UCSD-AML1 (cell line): ENCODE results near the gene SNX13.
"Not testable (repeated sequence)": the region's sequence is repeated elsewhere in the genome, so short reads cannot be mapped to it uniquely, and the experiment has no call there.

Experiments used
- DNase-seq: peaks from one replicate; lab custom pipeline; 2025; ENCODE audit not compliant: unreplicated experiment; lab: John Stamatoyannopoulos, UW

The SNX13 gene

DNA sequence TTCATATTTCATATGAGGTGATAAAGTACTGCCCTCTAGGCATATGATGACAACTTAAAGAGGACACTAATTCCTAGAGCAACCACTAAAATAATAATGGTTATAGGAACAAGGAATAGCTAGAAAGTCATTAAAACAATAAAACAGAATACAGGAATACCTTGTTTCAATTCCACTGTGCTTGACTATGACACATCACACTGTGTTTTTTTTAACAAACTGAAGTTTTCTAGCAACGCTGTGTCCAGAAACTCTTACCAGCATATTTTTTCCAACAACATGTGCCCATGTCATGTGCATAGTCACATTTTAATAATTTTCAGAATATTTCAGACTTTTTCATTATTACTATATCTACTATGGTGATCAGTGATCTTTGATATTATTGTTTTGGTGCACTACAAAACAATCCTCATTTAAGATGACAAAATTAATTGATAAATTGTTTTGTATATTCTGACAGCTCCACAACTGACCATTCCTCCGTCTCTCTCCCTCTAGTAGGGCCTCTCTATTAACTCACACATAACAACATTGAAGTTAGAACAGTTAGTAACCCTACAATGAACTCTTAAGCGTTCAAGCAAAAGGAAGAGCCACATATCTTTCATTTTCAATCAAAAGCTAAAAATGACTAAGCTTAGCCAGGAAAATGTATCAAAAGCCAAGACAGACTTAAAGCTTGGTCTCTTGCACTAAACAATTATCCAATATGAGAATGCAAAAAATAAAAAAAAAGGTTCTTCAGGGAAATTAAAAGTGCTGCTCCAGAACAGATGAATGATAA, 85.8 kb downstream of the SNX13 start:
- no peak for DNase-seq

DNA sequence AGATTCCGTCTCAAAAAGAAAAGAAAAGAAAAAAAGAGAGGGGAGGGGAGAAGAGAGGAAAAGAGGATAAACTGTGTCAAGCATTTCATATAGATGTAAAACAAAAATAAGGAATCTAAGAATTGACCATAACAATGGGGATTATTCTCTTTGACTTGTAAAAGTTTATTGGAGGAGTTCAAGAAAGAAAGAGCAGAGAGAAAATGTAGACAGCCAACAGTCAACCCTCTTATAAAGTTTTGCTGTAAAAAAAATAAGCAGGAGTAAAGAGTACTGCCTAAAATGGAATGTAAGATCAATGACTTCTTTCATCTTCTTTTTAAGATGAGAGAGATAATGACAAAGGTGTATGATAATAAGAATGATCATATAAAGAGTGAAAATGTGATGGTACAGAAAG, 87.9 kb downstream of the SNX13 start:
- no peak for DNase-seq

DNA sequence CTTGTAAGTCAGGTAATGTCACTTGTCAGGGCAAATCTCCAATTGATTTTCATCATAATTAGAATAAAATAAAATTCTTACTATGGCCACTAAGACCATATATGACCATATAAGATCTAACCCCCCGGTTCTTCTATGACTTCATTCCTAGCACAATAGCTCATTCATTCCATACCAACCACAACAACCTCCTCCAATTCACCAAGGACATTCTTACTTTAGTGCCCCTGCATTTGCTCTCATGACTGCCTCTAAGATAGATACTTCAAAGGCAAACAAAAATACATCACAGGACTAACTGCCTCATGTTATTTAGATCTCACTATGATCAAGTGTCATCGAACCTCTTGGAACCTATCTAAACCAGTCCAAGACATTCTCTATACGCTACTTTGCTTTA, 90.8 kb downstream of the SNX13 start:
- no peak for DNase-seq

DNA sequence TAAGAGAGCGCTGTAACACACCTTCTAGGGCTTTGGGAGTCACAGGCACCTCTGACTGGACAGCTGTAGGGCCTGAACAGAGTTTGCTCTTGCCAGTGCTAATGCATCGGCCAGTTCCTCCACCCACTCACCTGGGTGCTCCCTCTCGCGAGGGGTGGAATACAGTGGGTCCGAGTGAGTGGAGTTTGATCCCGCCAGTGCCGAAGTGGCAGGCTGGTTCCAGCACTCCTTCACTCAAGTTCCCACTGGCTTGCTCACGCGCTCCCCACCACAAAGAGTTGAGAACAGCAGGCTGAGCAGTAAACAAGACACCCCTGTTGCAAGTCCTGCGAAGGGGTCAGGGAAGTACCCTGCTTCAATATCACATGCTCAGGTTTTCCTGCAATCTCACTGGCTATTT, 91.8 kb downstream of the SNX13 start:
- DNase-seq, result no peak

DNA sequence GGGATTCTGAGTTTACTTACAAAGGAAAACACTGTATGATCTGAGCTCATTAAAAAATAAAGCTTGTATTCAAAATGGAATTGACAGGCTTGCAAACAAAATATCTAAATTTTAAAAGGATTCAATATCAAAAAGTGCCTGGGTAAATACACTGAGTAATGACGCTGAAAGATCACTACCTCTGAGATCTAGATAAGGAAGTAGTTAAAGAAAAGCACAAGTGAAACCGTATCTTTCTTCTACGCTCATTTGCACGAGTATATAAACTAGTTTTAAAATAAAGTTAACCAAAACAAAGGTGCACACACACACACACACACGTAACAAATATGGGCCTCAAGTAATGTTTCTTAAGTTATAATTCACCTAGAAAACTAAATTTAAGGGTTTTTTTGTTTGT, 93.4 kb downstream of the SNX13 start:
- no peak for DNase-seq

DNA sequence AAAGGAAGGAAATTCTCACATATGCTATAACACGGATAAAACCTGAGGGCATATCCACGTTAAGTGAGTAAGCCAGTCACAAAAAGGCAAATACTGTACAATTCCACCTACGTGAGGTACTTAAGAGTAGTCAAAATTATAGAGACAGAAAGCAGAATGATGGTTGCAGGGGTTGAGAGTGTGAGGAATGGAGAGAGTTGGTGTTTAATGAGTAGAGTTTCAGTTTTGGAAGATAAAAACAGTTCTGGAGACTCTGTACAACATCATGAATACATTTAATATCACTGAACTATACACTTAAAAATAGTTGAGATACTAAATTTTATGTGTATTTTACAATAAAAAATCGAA, 95.1 kb downstream of the SNX13 start:
- no peak for DNase-seq

DNA sequence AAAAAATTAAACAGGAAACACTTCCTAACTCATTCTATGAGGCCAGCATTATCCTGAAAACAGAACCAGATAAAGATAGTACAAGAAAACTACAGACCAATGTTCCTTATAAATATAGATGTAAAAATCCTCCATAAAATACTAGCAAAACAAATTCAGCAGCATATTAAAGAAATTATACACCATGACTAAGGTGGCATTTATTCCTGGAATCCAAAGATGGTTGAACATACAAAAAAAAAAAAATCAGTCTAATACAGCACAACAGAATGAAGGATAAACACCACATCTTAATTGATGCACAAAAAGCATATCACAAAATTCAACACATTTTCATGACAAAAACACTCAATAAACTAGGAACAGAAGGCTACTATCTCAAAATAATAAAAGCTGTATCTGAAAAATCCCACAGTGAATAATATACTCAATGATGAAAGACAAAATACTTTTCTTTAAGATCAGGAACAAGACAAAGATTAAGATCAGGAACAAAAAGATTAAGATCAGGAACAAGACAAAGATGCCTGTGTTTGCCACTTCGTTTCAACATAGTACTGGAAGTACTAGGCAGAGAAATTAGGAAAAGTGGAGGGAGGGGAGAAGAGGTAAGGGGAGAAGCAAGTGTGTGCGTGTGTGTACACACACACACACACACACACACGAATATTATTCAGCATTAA, 95.6 kb downstream of the SNX13 start:
- no peak for DNase-seq

DNA sequence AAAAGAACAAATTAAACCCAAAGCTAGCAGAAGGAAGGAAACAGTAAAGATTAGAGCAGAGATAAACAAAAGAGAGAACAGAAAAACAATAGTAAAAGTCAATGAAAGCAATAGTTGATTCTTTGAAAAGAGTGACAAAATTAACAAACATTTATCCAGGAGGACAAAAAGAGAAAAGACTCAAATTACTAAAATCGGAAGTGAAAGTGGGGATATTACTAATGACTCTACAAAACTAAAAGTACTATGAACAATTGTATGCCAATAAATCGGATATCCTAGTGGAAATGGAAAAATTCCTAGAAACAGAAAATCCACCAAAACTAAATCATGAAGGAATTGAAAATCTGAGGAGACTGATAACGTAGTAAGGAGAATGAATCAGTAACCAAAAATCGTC, 96.3 kb downstream of the SNX13 start:
- no peak for DNase-seq

DNA sequence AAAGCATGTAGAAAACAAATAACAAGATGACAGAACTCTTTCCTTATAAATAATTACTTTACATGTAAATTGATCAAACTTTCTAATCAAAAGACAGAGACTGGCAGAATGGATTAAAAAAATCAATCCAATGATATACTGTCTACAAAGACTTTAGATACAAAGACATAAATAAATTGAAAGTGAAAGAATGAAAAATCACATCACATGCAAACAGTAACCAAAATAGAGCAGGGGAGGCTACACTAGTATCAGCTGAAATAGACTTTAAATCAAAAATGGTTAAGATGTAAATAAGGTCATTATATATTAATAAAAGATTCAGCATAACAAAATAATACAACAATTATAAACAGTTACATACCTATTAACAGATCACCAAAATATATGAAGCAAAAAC, 97.3 kb downstream of the SNX13 start:
- no peak for DNase-seq

DNA sequence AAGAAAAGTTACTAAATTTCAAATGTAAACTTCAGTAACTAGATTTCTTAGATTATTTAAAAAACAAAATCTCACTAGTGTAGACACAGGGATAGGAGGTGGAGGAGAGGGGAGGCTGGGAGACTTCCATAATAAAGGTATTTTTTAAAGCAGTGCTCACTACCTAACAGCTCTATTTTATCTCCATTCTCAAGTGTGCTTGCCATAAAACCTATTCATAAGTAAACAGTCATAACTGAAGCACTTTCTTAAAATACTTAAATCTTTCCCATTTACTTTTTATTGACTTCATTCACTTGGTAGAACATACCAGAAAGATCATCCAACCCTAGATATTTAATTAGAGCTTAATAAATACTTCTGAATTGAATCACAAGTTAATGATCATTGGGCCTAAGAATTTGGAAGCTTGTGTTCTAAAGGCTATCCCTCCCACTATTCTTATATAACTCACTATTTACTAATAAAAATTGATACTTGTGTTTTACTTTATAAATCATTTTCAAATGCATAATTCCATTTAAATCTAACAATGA, 107.4 kb downstream of the SNX13 start:
- no peak for DNase-seq

DNA sequence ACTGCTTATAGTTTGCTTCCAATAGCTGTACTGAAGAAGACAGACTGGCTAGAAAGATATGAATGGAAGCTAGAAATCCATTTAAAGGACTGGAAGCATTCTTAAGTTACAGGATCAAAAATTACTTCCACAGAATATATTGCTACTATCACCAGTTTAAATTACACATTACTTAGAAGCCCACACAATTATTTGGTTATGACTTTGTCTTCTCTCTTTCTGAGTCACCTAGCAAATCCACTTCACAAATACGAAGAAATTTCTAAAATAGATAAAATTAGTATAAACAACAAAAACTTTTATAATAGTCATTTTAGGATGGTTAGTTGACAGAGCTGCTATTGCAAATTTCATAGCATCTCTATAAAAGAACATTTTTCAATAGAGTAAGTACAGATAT, 108.1 kb downstream of the SNX13 start:
- DNase-seq, result no peak

DNA sequence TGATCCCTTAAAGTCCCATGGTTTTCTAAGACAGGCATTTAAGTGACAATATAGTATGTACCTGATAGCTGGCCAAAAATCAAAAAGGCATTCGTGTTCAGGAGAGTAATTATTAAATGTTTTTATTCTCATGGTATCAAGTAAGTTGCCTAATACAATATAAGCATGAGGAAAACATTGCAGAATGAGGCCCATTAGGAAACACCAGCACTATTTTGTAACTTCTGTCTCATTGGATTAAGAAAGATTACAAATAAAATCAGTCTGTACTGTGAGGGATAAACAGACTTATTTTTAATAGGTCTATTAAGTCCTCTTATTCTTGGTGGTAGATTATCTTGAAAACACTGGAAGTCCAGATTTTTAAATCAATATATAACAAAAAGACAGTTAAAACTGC, 110.1 kb downstream of the SNX13 start:
- DNase-seq, result no peak

DNA sequence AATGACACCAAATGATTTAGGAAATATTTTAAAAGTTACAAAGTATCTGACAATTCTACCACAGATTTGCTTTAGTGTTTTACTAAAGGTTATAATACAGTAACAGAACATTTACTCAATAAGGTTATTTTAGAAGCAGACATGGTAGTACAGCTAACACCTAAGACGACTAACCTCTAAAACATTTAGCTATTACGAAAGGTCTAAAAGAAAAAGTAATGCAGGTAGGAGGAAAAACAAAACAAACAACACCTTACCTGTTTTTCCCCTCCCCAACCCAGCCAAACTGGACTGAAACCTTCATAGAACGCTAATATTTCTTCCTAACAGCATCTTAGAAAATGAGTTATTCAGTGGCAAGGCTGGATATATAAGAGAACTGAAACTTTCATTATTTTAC, 111.3 kb downstream of the SNX13 start:
- no peak for DNase-seq

DNA sequence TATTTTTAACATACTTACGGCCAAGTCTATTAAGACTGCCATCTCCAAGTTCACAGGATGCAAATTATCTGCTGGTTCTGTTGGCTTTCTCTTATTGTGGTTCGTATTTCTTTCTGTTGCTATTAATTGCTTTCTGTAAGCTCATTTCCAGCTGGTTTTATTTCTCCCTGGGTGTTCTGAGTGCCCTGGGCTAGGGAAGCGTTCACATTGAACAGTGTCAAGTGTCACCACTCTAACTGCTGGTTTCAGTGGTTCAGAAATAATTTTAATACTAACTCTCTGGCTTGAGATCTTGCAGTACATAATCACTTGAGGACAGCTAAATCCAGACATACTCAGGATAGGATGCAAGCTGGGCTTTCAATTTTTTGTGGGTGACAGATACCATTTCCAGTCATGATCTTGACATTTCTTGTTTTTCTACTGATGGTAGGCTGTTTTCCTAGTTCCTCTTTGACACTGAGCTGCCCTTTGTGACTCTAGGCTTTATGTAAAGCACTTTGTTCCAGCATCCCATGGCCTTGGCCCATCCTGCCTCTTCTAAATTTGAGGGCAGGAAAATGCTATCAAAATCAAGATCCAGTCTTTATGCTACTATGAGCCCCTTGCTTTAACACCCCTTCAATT, 117.6 kb downstream of the SNX13 start:
- DNase-seq, result no peak

DNA sequence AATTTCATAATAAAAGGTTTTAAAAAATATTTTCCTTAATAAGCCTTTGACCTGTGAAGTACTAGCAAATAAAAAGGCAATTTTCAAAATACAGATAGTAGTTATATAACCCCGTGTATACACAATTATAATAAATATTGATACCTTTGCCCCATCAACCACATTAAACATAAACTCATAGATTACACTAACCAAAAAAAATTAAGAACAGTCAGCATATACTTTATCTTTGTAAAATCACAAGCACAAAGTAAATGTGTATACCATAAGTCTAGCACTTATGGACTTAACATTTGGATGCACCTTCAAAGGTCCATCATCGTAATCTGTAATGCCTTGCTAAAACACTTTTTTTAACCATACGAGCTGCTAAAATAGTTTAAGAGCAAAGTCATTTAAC, 123.4 kb downstream of the SNX13 start:
- no peak for DNase-seq

DNA sequence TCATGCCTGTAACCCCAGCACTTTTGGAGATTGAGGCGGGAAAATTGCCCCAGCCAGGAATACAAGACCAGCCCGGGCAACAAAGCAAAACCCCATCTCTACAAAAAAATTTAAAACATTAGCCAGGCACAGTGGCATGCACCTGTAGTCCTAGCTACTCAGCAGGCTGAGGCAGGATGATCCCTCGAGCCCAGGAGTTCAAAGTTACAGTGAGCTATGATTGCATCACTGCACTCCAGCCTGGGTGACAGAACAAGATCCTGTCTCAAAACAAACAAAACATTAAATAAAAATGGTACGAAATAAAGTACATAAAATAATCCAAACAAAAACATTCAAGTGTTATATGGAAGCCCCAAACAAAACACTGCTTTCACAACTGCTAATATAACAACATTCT, 125.0 kb downstream of the SNX13 start:
- DNase-seq, result no peak

DNA sequence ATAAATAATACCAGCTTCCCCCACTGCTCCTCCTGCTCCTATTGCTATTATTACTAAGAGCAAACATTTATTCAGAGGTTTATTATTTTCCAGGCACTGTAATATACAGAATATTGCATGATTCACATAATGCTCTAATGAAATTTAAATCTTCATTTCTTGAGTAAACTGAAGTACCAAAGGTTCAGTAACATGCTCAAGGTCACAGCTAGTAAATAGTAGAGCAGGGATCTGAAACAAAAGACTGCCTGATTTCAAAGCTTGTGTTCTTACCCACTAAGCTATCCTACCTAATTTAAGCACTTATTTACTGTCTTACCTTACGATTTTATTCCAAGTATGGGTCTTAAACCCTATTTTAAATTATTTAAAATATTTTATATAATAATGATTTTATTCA, 126.2 kb downstream of the SNX13 start:
- DNase-seq, result no peak

DNA sequence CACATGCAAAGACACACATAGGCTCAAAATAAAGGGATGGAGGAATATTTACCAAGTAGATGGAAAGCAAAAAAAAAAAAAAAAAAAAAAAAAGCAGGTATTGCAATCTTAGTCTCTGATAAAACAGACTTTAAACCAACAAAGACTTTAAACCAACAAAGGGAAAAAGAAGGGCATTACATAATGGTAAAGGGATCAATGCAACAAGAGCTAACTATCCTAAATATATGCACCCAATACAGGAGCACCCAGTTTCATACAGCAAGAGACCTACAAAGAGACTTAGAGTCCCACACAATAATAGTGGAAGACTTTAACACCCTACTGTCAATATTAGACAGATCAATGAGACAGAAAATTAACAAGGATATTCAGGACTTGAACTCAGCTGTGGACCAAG, 131.1 kb downstream of the SNX13 start:
- DNase-seq, result not testable (repeated sequence)

DNA sequence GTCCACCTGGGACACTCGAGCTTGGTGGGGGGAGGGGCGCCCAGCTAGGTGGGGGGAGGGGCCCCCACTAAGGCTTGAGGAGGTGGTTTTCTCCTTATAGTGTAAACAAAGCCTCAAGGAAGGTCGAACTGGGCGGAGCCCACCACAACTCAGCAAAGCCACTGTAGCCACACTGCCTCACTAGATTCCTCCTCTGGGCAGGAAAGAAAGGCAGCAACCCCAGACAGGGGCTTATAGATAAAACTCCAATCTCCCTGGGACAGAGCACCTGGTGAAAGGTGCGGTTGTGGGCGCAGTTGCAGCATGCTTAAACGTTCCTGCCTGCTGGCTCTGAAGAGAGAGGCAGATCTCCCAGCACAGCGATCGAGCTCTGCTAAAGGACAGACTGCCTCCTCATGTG, 133.1 kb downstream of the SNX13 start:
- no peak for DNase-seq

DNA sequence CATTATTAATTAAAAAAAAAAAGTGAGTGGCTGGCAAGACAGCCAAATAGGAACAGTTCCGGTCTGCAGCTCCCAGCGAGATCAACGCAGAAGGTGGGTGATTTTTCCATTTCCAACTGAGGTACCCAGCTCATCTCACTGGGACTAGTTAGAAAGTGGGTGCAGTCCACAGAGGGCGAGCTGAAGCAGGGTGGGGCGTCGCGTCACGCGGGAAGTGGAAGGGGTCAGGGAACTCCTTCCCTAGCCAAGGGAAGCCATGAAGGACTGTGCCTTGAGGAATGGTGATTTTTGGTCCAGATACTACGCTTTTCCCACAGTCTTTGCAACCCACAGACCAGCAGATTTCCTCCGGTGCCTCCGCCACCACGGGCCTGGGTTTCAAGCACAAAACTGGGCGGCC, 133.7 kb downstream of the SNX13 start:
- DNase-seq, result no peak

DNA sequence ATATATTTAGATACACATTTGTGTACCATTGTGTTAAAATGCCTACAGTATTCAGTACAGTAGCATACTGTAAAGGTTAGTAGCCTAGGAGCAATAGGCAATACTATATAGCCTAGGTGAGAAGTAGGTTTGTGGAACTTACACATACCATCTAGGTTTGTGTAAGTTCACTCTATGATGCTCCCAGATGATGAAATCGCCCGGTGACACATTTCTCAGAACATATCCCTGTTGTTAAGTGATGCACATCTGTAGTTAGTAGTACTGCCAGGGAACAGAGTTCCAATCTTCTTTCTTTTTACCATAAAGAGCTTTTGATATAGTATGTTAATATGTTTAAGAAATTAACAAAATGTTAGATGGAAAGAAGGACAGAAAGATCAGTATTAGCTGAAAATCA, 138.2 kb downstream of the SNX13 start:
- DNase-seq, result no peak
